K562 (cell line): ENCODE results near the gene ZBTB49. TPM values are rescaled to one million over a fixed set of nuclear protein-coding genes. Genes with fewer than 3 reads are reported as not detected.

Source experiments
- CBX8 ChIP-seq: fragments of 200-600 bp; sonication (generic); IDR thresholded peaks from 2 replicates; pipeline ENCODE4 v1.6.1; 2012; ENCODE audit warnings: borderline replicate concordance, mixed run types, low read depth, mild to moderate bottlenecking, moderate library complexity, mixed read lengths, low read length, control low read depth, inconsistent platforms; ENCODE audit not compliant: poor library complexity, severe bottlenecking; ENCODE audit errors: extremely low read depth
- CHD1 ChIP-seq: fragments of 200-600 bp; sonication (generic); IDR thresholded peaks from one replicate; pipeline ENCODE4 v1.6.1; 2012; ENCODE audit warnings: mild to moderate bottlenecking, moderate library complexity, low read length, inconsistent platforms
- MCM3 ChIP-seq: fragments of 450-650 bp; IDR thresholded peaks from 2 replicates; pipeline ENCODE4 v1.6.1; 2016
- NR1H2 ChIP-seq: sonication (generic); formaldehyde crosslinking; IDR thresholded peaks from 2 replicates; pipeline ENCODE4 v1.4.0; 2020; ENCODE audit warnings: mild to moderate bottlenecking, missing genetic modification reagents
- PHTF2 ChIP-seq: fragments of 250-450 bp; sonication (Bioruptor Pico); IDR thresholded peaks from 2 replicates; pipeline ENCODE4 v1.5.0; 2021; ENCODE audit warnings: mild to moderate bottlenecking
- SIX5 ChIP-seq, 2 experiments: IDR thresholded peaks; 2 replicates each; pipeline ENCODE4 v1.6.1; 2011; ENCODE audit warnings: low read length in 2 of 2, borderline replicate concordance in 1 of 2, low read depth in 1 of 2, mild to moderate bottlenecking in 1 of 2, moderate library complexity in 1 of 2; ENCODE audit not compliant: insufficient read depth in 1 of 2
- ZFP30 ChIP-seq: fragments of 250-450 bp; sonication (Bioruptor Pico); IDR thresholded peaks from 2 replicates; pipeline ENCODE4 v1.8.0; 2022; ENCODE audit warnings: moderate library complexity, mild to moderate bottlenecking, inconsistent platforms, borderline replicate concordance
- ZNF354B ChIP-seq: fragments of 250-450 bp; sonication (Bioruptor Pico); IDR thresholded peaks from 2 replicates; pipeline ENCODE4 v1.4.0; 2020
- ZNF445 ChIP-seq: fragments of 250-450 bp; sonication (Bioruptor Pico); IDR thresholded peaks from 2 replicates; pipeline ENCODE4 v1.4.0; 2020; ENCODE audit warnings: low read depth, mild to moderate bottlenecking, moderate library complexity
- ZNF764 ChIP-seq: fragments of 250-450 bp; sonication (Bioruptor Pico); IDR thresholded peaks from 2 replicates; pipeline ENCODE4 v1.4.0; 2020; ENCODE audit warnings: low read depth, mild to moderate bottlenecking, moderate library complexity
- polyA plus RNA-seq, 8 experiments: library from polyadenylated mRNA; depleted of rRNA in 4 of 8; stranded (reverse) in 5 of 8; unstranded in 3 of 8; fragments of >200 nt; fragmentation: Nextera tagmentation in 2 of 8; fragmentation: Illumina TruSeq in 1 of 8; extraction: Ambion mirVana in 2 of 8; extraction: Trizol in 1 of 8; gene quantifications; 2 replicates each; pipeline versions ENCODE4 v1.2.1 to v1.2.3, GENCODE V29; 2011 to 2014; ENCODE audit warnings: inconsistent platforms in 1 of 8, missing spikeins in 1 of 8
- total RNA-seq, 7 experiments: library from RNA; depleted of rRNA in 6 of 7; stranded (reverse); fragments of >200 nt in 6 of 7; fragmentation: Illumina TruSeq in 2 of 7; extraction: Trizol in 2 of 7; gene quantifications; 2 replicates each; pipeline versions ENCODE4 v1.2.1 to v1.2.3, GENCODE V29; 2011 to 2021; ENCODE audit warnings: low replicate concordance in 1 of 7
- TF ChIP-seq, protein P1 (sequence below): fragments of 450-650 bp; IDR thresholded peaks from 2 replicates; pipeline ENCODE4 v1.6.1; 2017; ENCODE audit warnings: antibody characterized with exemption, mild to moderate bottlenecking
- TF ChIP-seq, protein P2 (sequence below), 3 experiments: IDR thresholded peaks in 2 of 3; conservative IDR thresholded peaks in 1 of 3; 2 replicates each; pipeline ENCODE4 v1.5.1; 2011 to 2012; ENCODE audit warnings: low read length in 3 of 3, mild to moderate bottlenecking in 3 of 3, control low read depth in 2 of 3, improper control_type of control experiment in 1 of 3, inconsistent platforms in 1 of 3, low read depth in 1 of 3, mixed read lengths in 1 of 3, moderate library complexity in 1 of 3; ENCODE audit not compliant: insufficient read depth in 2 of 3

Gene ZBTB49
- total and polyA plus RNA-seq, 9 of the 15 experiments (the other 6 are each of a cell fraction or from before 2014, with no cell fraction given), result 0.49 to 8.0 (median 4.2) TPM

DNA sequence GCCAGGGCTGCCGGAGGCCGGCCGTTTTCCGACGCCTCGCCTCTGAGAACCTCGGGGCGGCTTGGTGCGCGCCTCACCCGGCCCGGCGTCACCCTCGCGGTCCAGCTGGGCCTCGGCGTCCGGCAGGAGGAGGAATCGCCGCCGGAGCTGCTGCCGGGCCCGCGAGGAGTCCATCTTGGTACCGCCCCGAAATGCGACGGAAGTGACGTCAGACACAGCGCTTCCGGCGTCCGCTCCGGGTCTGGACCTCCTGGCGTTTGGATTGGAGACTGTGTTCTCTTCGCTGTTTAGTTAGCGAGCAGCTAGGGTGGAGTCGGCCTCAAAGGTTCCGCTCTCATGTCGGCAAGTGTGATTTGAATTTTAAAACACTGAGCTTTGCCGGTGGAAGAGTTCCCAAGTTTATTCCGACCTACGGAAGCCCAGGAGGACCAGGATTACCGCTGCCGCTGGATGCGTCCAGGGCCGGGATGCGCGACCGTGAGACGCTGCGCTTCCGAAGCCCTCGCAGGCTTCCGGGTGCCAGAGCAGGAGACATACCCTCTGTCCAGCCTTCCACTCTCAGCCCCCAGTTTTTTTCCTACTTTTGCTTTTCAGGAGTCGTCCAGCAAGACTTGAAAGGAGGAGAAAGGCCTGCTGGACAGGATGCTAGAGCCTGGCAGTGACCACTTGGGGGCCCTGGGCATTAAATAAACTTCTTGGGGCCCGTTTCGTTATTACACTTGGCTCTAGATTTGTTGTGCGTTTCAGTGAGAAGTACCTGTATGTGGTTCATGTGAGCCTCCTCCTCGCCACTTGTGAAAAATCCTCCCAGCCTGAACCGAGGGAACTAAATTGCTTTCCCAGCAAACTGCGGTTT lies 41.8 kb upstream of the ZBTB49 start, which contains the start of gene TMEM128 (continued):
- TF ChIP-seq, protein P1, sequence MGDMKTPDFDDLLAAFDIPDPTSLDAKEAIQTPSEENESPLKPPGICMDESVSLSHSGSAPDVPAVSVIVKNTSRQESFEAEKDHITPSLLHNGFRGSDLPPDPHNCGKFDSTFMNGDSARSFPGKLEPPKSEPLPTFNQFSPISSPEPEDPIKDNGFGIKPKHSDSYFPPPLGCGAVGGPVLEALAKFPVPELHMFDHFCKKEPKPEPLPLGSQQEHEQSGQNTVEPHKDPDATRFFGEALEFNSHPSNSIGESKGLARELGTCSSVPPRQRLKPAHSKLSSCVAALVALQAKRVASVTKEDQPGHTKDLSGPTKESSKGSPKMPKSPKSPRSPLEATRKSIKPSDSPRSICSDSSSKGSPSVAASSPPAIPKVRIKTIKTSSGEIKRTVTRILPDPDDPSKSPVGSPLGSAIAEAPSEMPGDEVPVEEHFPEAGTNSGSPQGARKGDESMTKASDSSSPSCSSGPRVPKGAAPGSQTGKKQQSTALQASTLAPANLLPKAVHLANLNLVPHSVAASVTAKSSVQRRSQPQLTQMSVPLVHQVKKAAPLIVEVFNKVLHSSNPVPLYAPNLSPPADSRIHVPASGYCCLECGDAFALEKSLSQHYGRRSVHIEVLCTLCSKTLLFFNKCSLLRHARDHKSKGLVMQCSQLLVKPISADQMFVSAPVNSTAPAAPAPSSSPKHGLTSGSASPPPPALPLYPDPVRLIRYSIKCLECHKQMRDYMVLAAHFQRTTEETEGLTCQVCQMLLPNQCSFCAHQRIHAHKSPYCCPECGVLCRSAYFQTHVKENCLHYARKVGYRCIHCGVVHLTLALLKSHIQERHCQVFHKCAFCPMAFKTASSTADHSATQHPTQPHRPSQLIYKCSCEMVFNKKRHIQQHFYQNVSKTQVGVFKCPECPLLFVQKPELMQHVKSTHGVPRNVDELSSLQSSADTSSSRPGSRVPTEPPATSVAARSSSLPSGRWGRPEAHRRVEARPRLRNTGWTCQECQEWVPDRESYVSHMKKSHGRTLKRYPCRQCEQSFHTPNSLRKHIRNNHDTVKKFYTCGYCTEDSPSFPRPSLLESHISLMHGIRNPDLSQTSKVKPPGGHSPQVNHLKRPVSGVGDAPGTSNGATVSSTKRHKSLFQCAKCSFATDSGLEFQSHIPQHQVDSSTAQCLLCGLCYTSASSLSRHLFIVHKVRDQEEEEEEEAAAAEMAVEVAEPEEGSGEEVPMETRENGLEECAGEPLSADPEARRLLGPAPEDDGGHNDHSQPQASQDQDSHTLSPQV, result no peak
- TF ChIP-seq PHTF2 (CRISPR knock-in tag), result no peak
- TF ChIP-seq, protein P2, sequence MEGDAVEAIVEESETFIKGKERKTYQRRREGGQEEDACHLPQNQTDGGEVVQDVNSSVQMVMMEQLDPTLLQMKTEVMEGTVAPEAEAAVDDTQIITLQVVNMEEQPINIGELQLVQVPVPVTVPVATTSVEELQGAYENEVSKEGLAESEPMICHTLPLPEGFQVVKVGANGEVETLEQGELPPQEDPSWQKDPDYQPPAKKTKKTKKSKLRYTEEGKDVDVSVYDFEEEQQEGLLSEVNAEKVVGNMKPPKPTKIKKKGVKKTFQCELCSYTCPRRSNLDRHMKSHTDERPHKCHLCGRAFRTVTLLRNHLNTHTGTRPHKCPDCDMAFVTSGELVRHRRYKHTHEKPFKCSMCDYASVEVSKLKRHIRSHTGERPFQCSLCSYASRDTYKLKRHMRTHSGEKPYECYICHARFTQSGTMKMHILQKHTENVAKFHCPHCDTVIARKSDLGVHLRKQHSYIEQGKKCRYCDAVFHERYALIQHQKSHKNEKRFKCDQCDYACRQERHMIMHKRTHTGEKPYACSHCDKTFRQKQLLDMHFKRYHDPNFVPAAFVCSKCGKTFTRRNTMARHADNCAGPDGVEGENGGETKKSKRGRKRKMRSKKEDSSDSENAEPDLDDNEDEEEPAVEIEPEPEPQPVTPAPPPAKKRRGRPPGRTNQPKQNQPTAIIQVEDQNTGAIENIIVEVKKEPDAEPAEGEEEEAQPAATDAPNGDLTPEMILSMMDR (IDR thresholded peaks at IDR 0.05 in 2 of 3, conservative IDR thresholded peaks at IDR 0.05 in 1 of 3; ENCODE audit: insufficient read depth in 2 of 3, low read depth in 1 of 3, low read length in 3 of 3), result 0 out of 6 replicates have a peak, but pooled peaks have one; percentile 8 to 25 (median 9)
- TF ChIP-seq ZNF445, result no peak
- no peak for TF ChIP-seq NR1H2 (CRISPR knock-in tag)
- TF ChIP-seq ZFP30 (CRISPR knock-in tag), result no peak
- no peak for TF ChIP-seq ZNF354B (CRISPR knock-in tag)
- no peak for TF ChIP-seq CHD1
- TF ChIP-seq MCM3, result no peak
- TF ChIP-seq SIX5 (IDR thresholded peaks at IDR 0.05; ENCODE audit: borderline replicate concordance in 1 of 2, insufficient read depth in 1 of 2, low read depth in 1 of 2, low read length in 2 of 2), result peak; percentile 39 to 55; a peak in 3 of 4 replicates
- TF ChIP-seq ZNF764 (CRISPR knock-in tag), result no peak
- no peak for TF ChIP-seq CBX8
